CD14-positive monocyte (primary cell): ENCODE data around the gene PDIA6. TPM values are rescaled to one million over a fixed set of nuclear protein-coding genes. Genes with fewer than 3 reads are reported as not detected.

Source experiments
- DNase-seq, 3 donors: peaks; one replicate each; pipeline ENCODE4 v3.0.0-alpha.2; 2011 to 2022
- H2AFZ ChIP-seq: 2 replicates; pipeline ENCODE4 v1.6.0; 2012; ENCODE audit warnings: mild to moderate bottlenecking, low read depth, low read length, inconsistent platforms; ENCODE audit not compliant: insufficient read depth, poor library complexity, severe bottlenecking
- H3K27ac ChIP-seq, 2 donors: 1 replicate in 1 of 2; 2 replicates in 1 of 2; pipeline ENCODE4 v1.5.1; 2012 to 2013; ENCODE audit warnings: low read length in 2 of 2, control low read depth in 1 of 2, inconsistent platforms in 1 of 2, low read depth in 1 of 2, mild to moderate bottlenecking in 1 of 2
- H3K27me3 ChIP-seq, 2 donors: one replicate each; pipeline versions ENCODE4 v1.6.0 to v1.6.1; 2011 to 2013; ENCODE audit warnings: low read length in 2 of 2; ENCODE audit not compliant: control insufficient read depth in 2 of 2, insufficient read depth in 2 of 2
- H3K36me3 ChIP-seq, 2 donors: replicated peaks in 1 of 2; 1 replicate in 1 of 2; 2 replicates in 1 of 2; pipeline versions ENCODE4 v1.5.1 to v1.6.1; 2012 to 2013; ENCODE audit warnings: low read length in 2 of 2, control low read depth in 1 of 2, inconsistent platforms in 1 of 2, mild to moderate bottlenecking in 1 of 2; ENCODE audit not compliant: insufficient read depth in 2 of 2, control insufficient read depth in 1 of 2
- H3K4me1 ChIP-seq, 2 donors: 1 replicate in 1 of 2; 2 replicates in 1 of 2; pipeline versions ENCODE4 v1.5.1 to v1.6.1; 2012 to 2013; ENCODE audit warnings: low read length in 2 of 2, control low read depth in 1 of 2, inconsistent platforms in 1 of 2, mild to moderate bottlenecking in 1 of 2, moderate library complexity in 1 of 2; ENCODE audit not compliant: insufficient read depth in 2 of 2, control insufficient read depth in 1 of 2
- H3K4me2 ChIP-seq: replicated peaks from 2 replicates; pipeline ENCODE3; 2012; ENCODE audit warnings: low read length, moderate library complexity, mild to moderate bottlenecking; ENCODE audit not compliant: poor library complexity, severe bottlenecking; ENCODE audit errors: extremely low read depth
- H3K4me3 ChIP-seq, 3 experiments: fragments of 200-600 bp in 1 of 3; sonication (generic) in 1 of 3; replicated peaks in 1 of 3; 1 replicate in 2 of 3; 2 replicates in 1 of 3; pipeline ENCODE4 v1.5.1; 2011 to 2013; ENCODE audit warnings: low read length in 3 of 3, mild to moderate bottlenecking in 3 of 3, control low read depth in 2 of 3, low read depth in 2 of 3, inconsistent platforms in 1 of 3, moderate library complexity in 1 of 3
- H3K79me2 ChIP-seq: 2 replicates; pipeline ENCODE4 v1.6.0; 2012; ENCODE audit warnings: mild to moderate bottlenecking, control low read depth, inconsistent platforms, low read length, moderate library complexity; ENCODE audit not compliant: insufficient read depth
- H3K9ac ChIP-seq: 2 replicates; pipeline ENCODE4 v1.6.0; 2017; ENCODE audit warnings: low read length, mild to moderate bottlenecking; ENCODE audit not compliant: insufficient read depth, poor library complexity, severe bottlenecking
- H3K9me3 ChIP-seq, 2 donors: replicated peaks in 1 of 2; 1 replicate in 1 of 2; 2 replicates in 1 of 2; pipeline versions ENCODE4 v1.5.1 to v1.6.1; 2012 to 2013; ENCODE audit warnings: low read length in 2 of 2, control low read depth in 1 of 2; ENCODE audit not compliant: control insufficient read depth in 1 of 2, insufficient read depth in 1 of 2
- H4K20me1 ChIP-seq: 2 replicates; pipeline ENCODE4 v1.6.0; 2012; ENCODE audit warnings: mild to moderate bottlenecking, low read length, control low read depth, moderate library complexity; ENCODE audit not compliant: insufficient read depth
- H3K27ac Mint-ChIP-seq, 7 donors: one replicate each; pipeline ENCODE4 v1.8.0; 2020; ENCODE audit warnings: mild to moderate bottlenecking in 7 of 7, mixed read lengths in 7 of 7, moderate library complexity in 6 of 7, inconsistent platforms in 2 of 7
- H3K27me3 Mint-ChIP-seq, 3 donors: one replicate each; pipeline ENCODE4 v1.8.0; 2021 to 2022; ENCODE audit warnings: low read depth in 3 of 3, mild to moderate bottlenecking in 3 of 3, mixed read lengths in 3 of 3, moderate library complexity in 3 of 3, inconsistent platforms in 1 of 3
- H3K36me3 Mint-ChIP-seq, 2 donors: one replicate each; pipeline ENCODE4 v1.8.0; 2020; ENCODE audit warnings: mixed read lengths in 2 of 2, inconsistent platforms in 1 of 2, mild to moderate bottlenecking in 1 of 2
- H3K4me1 Mint-ChIP-seq: one replicate; pipeline ENCODE4 v1.8.0; 2020; ENCODE audit warnings: mild to moderate bottlenecking, mixed read lengths
- H3K4me3 Mint-ChIP-seq, 2 donors: one replicate each; pipeline ENCODE4 v1.8.0; 2020; ENCODE audit warnings: mild to moderate bottlenecking in 2 of 2, mixed read lengths in 2 of 2, moderate library complexity in 1 of 2
- H3K9me3 Mint-ChIP-seq, 7 donors: one replicate each; pipeline ENCODE4 v1.8.0; 2020 to 2022; ENCODE audit warnings: mixed read lengths in 7 of 7, mild to moderate bottlenecking in 6 of 7, moderate library complexity in 6 of 7, inconsistent platforms in 2 of 7
- WGBS: methylation state at CpG from one replicate; pipeline ENCODE4 v1.1.5; 2013; ENCODE audit warnings: missing lambda C conversion rate; ENCODE audit not compliant: insufficient coverage; 5-methylcytosine and 5-hydroxymethylcytosine counted together
- intact Hi-C, 2 donors: fragments of 100-400 bp; cut with micrococcal nuclease; formaldehyde crosslinking; loops; one replicate each; pipeline versions ENCODE4 v1.15.0 to v1.15.1; 2023
- polyA plus RNA-seq, 3 donors: library from polyadenylated mRNA; depleted of rRNA in 1 of 3; unstranded in 2 of 3; stranded (reverse) in 1 of 3; fragments of 300-500 nt in 2 of 3; fragments of >200 nt in 1 of 3; fragmentation: Illumina TruSeq in 2 of 3; gene quantifications; 1 replicate in 2 of 3; 2 replicates in 1 of 3; pipeline ENCODE4 v1.2.3, GENCODE V29; 2012 to 2021
- TF ChIP-seq, protein P1 (sequence below): fragments of 200-600 bp; IDR thresholded peaks from one replicate; pipeline ENCODE4 v1.8.0; 2022; ENCODE audit warnings: antibody characterized with exemption, mild to moderate bottlenecking

The PDIA6 gene
- polyA plus RNA-seq, 3 donors: 49.8 to 187 (median 166) TPM

GRCh38 chr2:10780491-10780820 is 32.1 kb downstream of the PDIA6 start:
- Mint-ChIP-seq H3K27ac (peak overlapping the region in 1 of 7 donors; percentile 90), H3K9me3 (peaks cover 0 to 3% (median 0%) of the 10 kb centered on the region in 7 donors), H3K36me3 (peaks cover 61 to 76% of the 10 kb centered on the region in 2 donors), H3K27me3 (peaks cover 0 to 5% (median 0%) of the 10 kb centered on the region in 3 donors), H3K4me3 (no peak overlapping the region), H3K4me1 (no peaks in the 10 kb centered on the region)
- peaks cover 61 to 70% of the 10 kb centered on the region in 2 donors for H3K36me3 ChIP-seq
- no peak overlapping the region for H3K4me3 ChIP-seq
- H3K9ac ChIP-seq: no peak overlapping the region
- DNase-seq: no peak
- no peaks in the 10 kb centered on the region for H3K27me3 ChIP-seq
- H4K20me1 ChIP-seq: no peaks in the 10 kb centered on the region
- intact Hi-C loops: no loop called here
- H3K9me3 ChIP-seq: no peaks in the 10 kb centered on the region
- H3K4me1 ChIP-seq: no peaks in the 10 kb centered on the region
- H3K27ac ChIP-seq: no peak overlapping the region
- no peak overlapping the region for H3K4me2 ChIP-seq
- no peaks in the 10 kb centered on the region for H3K79me2 ChIP-seq
- WGBS: 100% methylated on average over 10 of the region's 11 CpGs
- H2AFZ ChIP-seq: no peak overlapping the region
- TF ChIP-seq, protein P1, sequence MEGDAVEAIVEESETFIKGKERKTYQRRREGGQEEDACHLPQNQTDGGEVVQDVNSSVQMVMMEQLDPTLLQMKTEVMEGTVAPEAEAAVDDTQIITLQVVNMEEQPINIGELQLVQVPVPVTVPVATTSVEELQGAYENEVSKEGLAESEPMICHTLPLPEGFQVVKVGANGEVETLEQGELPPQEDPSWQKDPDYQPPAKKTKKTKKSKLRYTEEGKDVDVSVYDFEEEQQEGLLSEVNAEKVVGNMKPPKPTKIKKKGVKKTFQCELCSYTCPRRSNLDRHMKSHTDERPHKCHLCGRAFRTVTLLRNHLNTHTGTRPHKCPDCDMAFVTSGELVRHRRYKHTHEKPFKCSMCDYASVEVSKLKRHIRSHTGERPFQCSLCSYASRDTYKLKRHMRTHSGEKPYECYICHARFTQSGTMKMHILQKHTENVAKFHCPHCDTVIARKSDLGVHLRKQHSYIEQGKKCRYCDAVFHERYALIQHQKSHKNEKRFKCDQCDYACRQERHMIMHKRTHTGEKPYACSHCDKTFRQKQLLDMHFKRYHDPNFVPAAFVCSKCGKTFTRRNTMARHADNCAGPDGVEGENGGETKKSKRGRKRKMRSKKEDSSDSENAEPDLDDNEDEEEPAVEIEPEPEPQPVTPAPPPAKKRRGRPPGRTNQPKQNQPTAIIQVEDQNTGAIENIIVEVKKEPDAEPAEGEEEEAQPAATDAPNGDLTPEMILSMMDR: no peak

DNA sequence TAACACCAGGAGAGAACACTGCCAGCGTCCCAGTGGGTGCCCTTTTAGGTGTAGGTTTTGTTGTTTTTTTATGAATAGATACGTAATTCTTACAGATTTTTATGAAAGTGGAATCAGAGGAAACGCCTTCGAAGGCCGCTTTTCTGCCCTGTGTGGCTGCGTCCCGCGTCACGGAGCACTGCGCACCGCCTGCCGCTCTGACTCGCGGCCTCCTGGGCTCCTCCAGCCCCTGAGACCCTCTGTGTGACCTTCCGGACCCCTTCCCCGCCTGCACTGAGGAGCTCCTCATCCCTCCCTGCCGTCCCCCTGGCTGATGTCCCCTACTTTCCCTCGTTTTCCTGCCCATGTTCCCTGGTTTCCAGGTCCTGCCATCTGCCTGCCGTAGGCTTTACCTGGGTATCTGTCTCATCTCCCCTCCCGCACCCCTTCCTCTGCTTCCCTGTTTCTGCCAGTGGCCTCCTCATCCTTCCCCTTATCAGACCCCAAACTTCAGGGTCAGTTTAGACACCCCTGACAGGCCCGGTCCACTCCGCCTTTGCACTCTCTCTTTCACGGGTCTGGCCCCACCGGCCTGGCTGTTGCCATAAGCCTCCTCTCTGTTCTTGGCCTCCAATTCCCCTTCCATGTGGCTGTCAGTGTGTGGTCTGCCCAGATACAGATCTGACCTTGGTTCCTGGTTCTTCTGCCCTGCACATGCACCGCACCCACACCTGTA is 32.7 kb downstream of the PDIA6 start:
- DNase-seq: no peak
- no peak overlapping the region for H3K4me3 Mint-ChIP-seq
- Histone ChIP-seq H3K27me3 (no peaks in the 10 kb centered on the region), H3K79me2 (no peaks in the 10 kb centered on the region), H3K9ac (no peak overlapping the region), H2AFZ (no peak overlapping the region), H3K27ac (no peak overlapping the region), H3K4me3 (no peak overlapping the region), H3K9me3 (no peaks in the 10 kb centered on the region), H3K36me3 (peaks cover 56 to 65% of the 10 kb centered on the region in 2 donors), H4K20me1 (no peaks in the 10 kb centered on the region), H3K4me1 (no peaks in the 10 kb centered on the region), H3K4me2 (no peak overlapping the region)
- peaks cover 0 to 3% (median 0%) of the 10 kb centered on the region in 7 donors for H3K9me3 Mint-ChIP-seq
- no peaks in the 10 kb centered on the region for H3K4me1 Mint-ChIP-seq
- TF ChIP-seq, protein P1: no peak
- H3K36me3 Mint-ChIP-seq: peaks cover 56 to 71% of the 10 kb centered on the region in 2 donors
- peaks cover 0 to 5% (median 0%) of the 10 kb centered on the region in 3 donors for H3K27me3 Mint-ChIP-seq
- H3K27ac Mint-ChIP-seq: peak overlapping the region in 2 of 7 donors; percentile 73 to 90
- WGBS: 93% methylated on average over 22 of the region's 25 CpGs
- intact Hi-C loops: no loop called here
